Stimulated activated CD4-positive, alpha-beta T cell treated with anti-CD3 and anti-CD28 coated beads, TNF-alpha, amount 100 ng/mL, for 24 hours (primary cell): Measurements from ENCODE around the gene KDM3A.
A peak's percentile ranks its signal among the peaks of the same experiment; 100 is the strongest.

Source experiments
- DNase-seq, 3 experiments: peaks; one replicate each; pipeline ENCODE4 v3.0.0-alpha.2; 2020; ENCODE audit warnings: low read depth in 3 of 3

The KDM3A gene, protein sequence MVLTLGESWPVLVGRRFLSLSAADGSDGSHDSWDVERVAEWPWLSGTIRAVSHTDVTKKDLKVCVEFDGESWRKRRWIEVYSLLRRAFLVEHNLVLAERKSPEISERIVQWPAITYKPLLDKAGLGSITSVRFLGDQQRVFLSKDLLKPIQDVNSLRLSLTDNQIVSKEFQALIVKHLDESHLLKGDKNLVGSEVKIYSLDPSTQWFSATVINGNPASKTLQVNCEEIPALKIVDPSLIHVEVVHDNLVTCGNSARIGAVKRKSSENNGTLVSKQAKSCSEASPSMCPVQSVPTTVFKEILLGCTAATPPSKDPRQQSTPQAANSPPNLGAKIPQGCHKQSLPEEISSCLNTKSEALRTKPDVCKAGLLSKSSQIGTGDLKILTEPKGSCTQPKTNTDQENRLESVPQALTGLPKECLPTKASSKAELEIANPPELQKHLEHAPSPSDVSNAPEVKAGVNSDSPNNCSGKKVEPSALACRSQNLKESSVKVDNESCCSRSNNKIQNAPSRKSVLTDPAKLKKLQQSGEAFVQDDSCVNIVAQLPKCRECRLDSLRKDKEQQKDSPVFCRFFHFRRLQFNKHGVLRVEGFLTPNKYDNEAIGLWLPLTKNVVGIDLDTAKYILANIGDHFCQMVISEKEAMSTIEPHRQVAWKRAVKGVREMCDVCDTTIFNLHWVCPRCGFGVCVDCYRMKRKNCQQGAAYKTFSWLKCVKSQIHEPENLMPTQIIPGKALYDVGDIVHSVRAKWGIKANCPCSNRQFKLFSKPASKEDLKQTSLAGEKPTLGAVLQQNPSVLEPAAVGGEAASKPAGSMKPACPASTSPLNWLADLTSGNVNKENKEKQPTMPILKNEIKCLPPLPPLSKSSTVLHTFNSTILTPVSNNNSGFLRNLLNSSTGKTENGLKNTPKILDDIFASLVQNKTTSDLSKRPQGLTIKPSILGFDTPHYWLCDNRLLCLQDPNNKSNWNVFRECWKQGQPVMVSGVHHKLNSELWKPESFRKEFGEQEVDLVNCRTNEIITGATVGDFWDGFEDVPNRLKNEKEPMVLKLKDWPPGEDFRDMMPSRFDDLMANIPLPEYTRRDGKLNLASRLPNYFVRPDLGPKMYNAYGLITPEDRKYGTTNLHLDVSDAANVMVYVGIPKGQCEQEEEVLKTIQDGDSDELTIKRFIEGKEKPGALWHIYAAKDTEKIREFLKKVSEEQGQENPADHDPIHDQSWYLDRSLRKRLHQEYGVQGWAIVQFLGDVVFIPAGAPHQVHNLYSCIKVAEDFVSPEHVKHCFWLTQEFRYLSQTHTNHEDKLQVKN (N-terminal part only)

GRCh38 chr2:86440631-86441391 is at the start of gene KDM3A:
TSS of gene KDM3A (plus strand) at chr2:86441371. CDS start at chr2:86442048, 677 bp downstream.
- DNase-seq: peak; percentile 99 to 100 (median 99)

DNA sequence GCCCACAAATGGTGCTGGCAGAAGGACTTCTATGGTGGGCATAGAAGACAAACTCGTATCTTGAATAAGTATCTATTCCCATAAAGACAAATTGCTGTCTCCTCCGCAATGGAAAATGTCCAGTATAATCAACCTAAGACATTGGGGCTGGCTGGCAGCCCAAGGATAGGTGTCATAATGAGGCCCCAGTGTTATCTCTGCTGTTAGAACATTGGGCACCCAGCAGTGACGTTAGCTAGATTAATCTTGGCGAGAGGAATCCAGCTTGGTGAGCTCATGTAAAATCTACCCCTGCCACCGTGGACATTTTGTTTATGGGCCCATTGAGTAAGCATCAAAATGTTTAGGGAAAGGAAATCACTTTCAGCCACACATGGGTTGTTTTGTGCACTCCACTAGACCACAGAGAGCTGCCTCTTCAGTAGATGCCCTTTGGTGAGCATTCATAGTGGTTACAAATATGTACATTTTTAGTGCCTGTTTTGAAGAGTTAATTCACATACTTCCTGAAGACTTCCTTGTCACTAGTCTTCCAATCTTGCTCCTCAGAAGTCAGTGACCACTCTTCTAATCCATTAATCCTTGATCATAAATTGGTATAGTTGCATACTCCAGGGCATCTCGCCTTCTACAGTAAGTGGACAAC is 48.2 kb upstream of the KDM3A start:
- no peak for DNase-seq

DNA sequence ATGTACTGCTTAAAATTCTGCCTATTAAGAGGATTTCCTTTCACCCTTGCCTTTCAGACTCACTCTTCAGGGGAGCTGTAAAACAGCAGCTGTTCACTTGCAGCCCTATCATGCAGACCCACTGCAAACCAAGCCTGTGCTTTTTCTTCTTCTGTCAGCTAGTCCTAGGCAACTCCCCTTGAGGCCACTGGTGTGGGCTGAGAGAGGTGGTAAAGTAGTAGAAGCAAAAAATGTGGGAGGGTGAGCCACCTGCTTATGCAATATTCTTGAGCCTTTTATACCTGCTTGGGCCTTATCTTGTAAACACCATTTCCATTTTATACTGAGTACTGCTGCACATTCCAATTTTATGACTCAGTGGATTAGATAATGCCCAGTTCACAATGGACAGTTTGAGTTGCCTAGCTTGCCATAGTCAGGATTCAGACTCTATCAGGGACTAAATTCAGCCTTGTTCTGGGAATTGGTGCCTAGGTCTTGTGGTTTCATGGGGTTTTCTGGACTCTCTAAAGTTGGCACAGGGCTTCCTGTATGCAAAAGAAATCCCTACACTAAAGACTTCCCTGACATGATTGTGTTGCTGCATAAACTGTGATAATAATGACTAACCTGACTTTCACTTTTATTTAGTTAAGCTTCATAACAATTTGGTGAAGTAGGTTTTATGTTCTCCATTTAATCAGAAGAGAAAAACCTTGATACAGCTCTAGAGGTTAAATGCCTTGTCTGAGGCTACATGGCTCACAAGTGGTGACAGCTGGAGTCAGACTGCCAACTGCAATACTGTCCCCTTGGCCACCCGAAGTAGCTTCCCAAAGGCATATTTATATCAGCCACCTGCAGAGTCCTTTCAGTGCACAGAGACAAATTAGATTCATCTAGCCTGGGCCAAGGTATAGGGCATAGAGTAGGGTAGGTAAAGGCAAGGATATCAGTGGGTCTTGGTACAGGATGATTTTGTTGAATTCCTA is 47.4 kb upstream of the KDM3A start:
- no peak for DNase-seq

DNA sequence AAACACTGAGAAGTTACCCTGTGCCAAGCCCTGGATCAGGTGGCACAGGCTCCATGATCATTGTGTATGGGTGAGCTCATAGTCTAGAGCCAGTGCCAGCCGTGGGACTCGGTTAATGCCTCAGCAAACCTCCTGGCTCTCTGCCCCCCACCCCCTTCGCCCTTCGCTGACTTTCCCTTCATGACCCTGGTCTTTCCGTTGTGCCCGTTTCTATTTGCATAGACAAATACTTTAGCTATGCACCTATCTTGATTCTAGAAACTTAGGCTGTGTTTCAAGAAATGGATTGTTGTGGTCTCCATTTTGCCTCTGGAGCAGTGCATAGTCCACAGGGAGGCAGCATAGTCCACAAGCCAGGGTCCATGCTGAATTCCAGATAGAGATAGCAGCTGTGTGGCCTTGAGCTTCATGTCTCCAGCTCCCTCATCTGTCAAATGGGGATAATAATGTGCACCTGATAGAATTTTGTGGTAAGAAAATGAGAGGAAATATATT is 44.8 kb upstream of the KDM3A start:
- DNase-seq: no peak

GRCh38 chr2:86397986-86398385 is 43.2 kb upstream of the KDM3A start:
- DNase-seq: no peak

GRCh38 chr2:86398500-86399474 is 42.4 kb upstream of the KDM3A start:
- no peak for DNase-seq

DNA sequence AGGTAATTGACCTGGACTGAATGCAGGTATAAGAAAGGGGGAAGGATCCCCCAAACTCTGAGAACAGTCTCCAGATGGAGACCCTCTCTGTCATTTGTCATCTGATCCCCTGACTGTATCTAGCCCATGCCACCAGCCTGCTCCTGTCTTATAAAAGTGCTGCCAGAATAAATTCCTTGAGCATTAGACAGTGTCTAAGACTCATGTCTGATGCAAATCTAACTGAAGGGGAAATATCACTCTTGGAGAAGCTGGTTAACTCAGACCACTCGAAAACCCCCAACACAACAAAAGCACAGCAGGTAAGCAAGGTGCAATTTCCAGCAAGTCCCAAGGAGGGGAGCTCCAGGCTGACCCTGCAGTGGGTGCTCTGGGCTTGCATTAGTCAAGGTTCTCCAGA is 40.9 kb upstream of the KDM3A start:
- no peak for DNase-seq

DNA sequence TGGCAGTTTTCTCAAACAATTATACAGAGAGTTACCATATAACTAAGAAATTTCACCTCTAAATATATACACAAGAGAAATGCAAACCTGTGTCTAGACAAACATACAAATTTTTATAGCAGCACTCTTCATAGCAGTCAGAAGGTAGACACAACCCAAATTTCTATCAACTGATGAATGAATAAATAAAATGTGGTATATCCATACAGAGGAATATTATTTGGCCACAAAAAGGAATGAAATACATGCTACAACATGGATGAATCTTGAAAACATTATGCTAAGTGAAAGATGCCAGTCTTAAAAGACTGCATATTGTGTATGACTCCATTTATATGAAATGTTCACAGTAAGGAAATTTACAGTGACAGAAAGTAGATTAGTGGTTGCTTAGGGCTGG is 30.6 kb upstream of the KDM3A start:
- DNase-seq: no peak

- DNase-seq: no peak
Measured at GRCh38 chr2:86411396-86411795, 29.8 kb upstream of the KDM3A start.

DNA sequence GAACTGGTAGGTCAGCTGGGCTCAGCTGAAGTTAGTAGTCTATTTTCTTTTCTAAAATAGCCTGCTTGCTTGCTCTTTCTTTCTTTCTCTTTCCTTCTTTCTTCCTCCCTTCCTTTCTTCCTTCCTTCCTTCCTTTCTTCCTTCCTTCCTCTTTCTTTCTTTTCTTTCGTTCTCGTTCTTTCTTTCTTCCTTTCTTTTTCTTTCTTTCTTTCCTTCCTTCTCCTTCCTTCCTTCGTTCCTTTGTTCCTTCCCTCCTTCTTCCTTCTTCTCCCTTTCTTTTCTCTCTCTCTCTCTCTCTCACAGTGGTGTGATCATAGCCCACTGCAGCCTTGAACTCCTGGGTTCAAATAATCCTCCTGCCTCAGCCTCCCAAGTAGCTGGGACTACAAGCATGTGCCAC is 29.2 kb upstream of the KDM3A start:
- DNase-seq: no peak

DNA sequence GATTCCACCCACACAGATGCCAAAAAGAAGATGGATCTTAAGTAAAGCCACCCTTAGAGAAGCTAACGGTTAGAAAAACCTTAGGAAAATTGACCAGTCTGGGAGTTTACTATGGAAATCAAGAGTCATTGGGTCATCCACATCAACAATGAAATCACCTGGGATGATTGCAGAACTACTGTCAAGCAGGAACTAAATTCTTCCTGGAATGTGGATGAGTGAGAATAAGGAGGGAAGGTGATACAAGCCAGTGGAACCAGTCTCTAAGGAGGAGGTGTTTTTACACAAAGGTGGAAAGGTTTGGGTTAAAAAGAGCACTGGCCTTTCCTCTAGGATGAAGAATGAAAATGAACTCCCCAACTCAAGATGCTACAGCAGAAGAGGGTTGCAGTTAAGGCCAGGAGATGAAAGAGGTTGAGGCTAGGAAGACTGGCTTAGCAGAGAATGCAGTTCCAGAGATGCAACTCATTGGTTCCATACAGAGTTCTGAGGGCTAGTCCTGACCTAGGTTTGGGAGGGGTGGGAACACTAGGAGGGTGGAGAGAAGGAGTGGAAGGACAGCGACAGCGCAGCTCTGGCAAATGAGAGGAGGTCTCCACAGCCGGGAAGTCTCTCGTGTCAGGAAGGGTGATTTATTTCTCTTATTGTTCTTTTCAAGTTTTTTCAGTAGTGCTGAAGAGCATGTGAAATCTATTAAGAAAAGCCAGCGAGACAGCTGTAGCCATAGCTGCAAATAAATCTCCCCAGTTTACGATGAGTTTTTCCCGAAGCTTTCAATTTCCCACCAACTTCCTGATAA is 27.7 kb upstream of the KDM3A start:
- DNase-seq: no peak

- no peak for DNase-seq
Measured at GRCh38 chr2:86414996-86415395, 26.2 kb upstream of the KDM3A start.

DNA sequence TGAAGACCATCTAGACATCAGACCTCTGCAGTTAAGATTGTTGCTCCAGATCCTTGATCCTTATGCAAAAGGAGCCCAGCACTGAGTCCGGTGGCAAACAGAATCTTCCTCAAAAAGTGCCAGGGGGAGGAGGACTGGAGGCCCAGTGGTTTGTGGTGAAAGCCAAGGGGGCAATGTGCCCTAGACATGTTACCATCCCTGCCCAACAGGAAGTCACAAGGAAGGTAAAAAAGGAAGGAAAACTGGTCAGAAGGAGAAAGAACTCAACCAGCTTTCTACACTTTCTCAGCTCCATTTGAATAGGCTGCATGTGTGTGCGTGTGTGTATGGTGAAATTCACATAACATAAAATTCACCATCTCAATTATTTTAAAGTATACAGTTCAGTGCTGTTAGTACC is 25.0 kb upstream of the KDM3A start:
- no peak for DNase-seq

GRCh38 chr2:86417961-86418360 is 23.2 kb upstream of the KDM3A start:
- no peak for DNase-seq

GRCh38 chr2:86420913-86421312 is 20.3 kb upstream of the KDM3A start:
- no peak for DNase-seq

- DNase-seq: no peak
Measured at GRCh38 chr2:86426271-86426670, 14.9 kb upstream of the KDM3A start.

DNA sequence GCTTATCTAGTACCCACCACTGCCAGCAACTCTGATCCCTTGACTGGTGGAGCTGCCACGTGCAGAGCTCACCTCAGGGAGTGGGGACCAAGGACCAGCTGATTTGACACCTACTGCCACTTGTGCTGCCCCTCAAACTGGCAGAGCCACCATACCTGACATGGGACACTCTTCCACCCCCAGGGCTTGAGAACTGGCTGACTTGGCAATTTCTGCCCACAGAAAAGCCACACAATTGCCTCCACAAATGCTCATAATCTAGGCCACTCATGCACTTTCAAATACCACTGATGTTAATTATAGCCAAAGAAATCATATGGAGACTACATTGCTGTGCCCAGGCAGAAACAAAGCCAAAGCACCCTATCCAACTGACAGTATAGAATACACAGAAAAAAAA is 11.8 kb upstream of the KDM3A start:
- DNase-seq: no peak
